ENCODE results near the gene KLF6. TPM values are rescaled to one million over a fixed set of nuclear protein-coding genes. Genes with fewer than 3 reads are reported as not detected.

The KLF6 gene
- total and polyA plus RNA-seq, 2 donors (not counting 1 experiment from before 2014, with no cell fraction given), result 175 to 921 TPM

DNA sequence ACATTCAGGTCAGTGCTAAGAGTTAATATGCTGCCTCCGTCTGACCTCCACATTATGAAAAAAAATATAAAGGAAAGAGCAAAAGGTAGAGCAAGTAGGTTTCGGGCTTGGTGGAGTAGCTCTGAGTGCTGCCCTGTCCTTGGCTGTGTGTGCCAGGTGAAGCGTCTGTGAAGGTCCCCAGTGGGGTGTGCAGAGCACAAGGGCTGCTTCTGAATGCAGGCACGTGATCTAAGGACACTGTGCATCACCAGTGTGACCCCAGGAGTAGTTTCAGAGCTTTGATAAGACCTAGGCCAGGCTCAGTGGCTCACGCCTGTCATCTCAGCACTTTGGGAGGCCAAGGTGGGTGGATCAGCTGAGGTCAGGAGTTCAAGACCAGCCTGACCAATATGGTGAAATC lies 36.0 kb downstream of the KLF6 start:
- Histone ChIP-seq H3K4me3 (ENCODE audit: control extremely low read depth in 1 of 5, extremely low read depth in 1 of 5, insufficient read depth in 1 of 5, low read depth in 2 of 5, low read length in 4 of 5) (no peak overlapping the region), H3K27me3 (replicated peaks in 1 of 4; ENCODE audit: control extremely low read depth in 1 of 4, control insufficient read depth in 3 of 4, insufficient read depth in 4 of 4, low read length in 3 of 4) (no peaks in the 10 kb centered on the region), H3K9me3 (ENCODE audit: control extremely low read depth in 1 of 3, control insufficient read depth in 2 of 3, insufficient read depth in 1 of 3, low read length in 2 of 3) (no peaks in the 10 kb centered on the region), H3K27ac (ENCODE audit: low read length in 2 of 2) (no peak overlapping the region), H3K9ac (ENCODE audit: low read length) (no peak overlapping the region), H3K4me1 (ENCODE audit: control insufficient read depth in 2 of 2, insufficient read depth in 2 of 2, low read length in 2 of 2) (peaks cover 8 to 12% of the 10 kb centered on the region in 2 donors), H3K79me2 (ENCODE audit: control insufficient read depth, insufficient read depth, low read length) (no peaks in the 10 kb centered on the region), H2AFZ (ENCODE audit: insufficient read depth, low read depth, low read length, poor library complexity, severe bottlenecking) (no peak overlapping the region), H4K20me1 (ENCODE audit: control insufficient read depth, insufficient read depth, low read length, poor library complexity, severe bottlenecking) (no peaks in the 10 kb centered on the region), H3K4me2 (replicated peaks; ENCODE audit: low read depth, low read length, poor library complexity, severe bottlenecking) (no peak overlapping the region), H3K36me3 (replicated peaks in 1 of 2; ENCODE audit: control extremely low read depth in 1 of 2, control insufficient read depth in 1 of 2, extremely low read depth in 1 of 2, insufficient read depth in 2 of 2, low read length in 1 of 2) (no peaks in the 10 kb centered on the region)
- no peak overlapping the region for H3K4me3 Mint-ChIP-seq
- ChIA-PET CTCF (no interaction called here), POLR2A (no interaction called here)
- TF ChIP-seq, protein P1, sequence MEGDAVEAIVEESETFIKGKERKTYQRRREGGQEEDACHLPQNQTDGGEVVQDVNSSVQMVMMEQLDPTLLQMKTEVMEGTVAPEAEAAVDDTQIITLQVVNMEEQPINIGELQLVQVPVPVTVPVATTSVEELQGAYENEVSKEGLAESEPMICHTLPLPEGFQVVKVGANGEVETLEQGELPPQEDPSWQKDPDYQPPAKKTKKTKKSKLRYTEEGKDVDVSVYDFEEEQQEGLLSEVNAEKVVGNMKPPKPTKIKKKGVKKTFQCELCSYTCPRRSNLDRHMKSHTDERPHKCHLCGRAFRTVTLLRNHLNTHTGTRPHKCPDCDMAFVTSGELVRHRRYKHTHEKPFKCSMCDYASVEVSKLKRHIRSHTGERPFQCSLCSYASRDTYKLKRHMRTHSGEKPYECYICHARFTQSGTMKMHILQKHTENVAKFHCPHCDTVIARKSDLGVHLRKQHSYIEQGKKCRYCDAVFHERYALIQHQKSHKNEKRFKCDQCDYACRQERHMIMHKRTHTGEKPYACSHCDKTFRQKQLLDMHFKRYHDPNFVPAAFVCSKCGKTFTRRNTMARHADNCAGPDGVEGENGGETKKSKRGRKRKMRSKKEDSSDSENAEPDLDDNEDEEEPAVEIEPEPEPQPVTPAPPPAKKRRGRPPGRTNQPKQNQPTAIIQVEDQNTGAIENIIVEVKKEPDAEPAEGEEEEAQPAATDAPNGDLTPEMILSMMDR (IDR thresholded peaks at IDR 0.05), result no peak
- TF ChIP-seq EZH2 (IDR thresholded peaks at IDR 0.05; ENCODE audit: borderline replicate concordance, insufficient read depth, low read depth, low read length, poor library complexity, severe bottlenecking), result no peak
- ATAC-seq (ENCODE audit: low read depth), result no peak
- no peak overlapping the region for H3K27ac Mint-ChIP-seq
- no peak for DNase-seq
- 90% methylated on average over 4 of the region's 5 CpGs for WGBS (ENCODE audit: insufficient coverage)
- peaks cover 6% of the 10 kb centered on the region for H3K27me3 Mint-ChIP-seq
- H3K9me3 Mint-ChIP-seq (ENCODE audit: insufficient read depth), result no peaks in the 10 kb centered on the region
- peaks cover 11% of the 10 kb centered on the region for H3K4me1 Mint-ChIP-seq
- intact Hi-C loops (cut with micrococcal nuclease), result no loop called here

DNA sequence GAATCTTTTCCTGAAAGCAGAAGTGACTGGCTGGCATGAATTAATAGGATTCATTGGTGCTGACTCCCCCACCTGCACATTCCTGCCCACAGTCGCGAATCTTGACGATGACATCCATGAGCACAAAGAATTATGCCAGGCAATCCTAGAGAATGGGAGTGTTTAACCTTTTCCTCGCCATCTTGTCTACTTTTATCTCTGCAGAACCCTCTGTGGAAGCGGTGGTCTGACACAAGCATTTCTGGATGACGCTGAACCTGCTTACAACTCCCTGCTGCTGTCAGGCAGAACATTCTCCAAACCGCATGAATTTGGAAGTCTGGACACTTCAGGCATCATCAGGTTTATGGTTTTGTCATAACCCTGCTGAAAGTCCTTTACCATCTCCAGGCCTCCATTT lies 36.5 kb downstream of the KLF6 start:
- no peaks in the 10 kb centered on the region for H3K9me3 ChIP-seq (ENCODE audit: control extremely low read depth in 1 of 3, control insufficient read depth in 2 of 3, insufficient read depth in 1 of 3, low read length in 2 of 3)
- no peak overlapping the region for H3K4me3 ChIP-seq (ENCODE audit: control extremely low read depth in 1 of 5, extremely low read depth in 1 of 5, insufficient read depth in 1 of 5, low read depth in 2 of 5, low read length in 4 of 5)
- DNase-seq (no peak), ATAC-seq (ENCODE audit: low read depth) (no peak)
- H4K20me1 ChIP-seq (ENCODE audit: control insufficient read depth, insufficient read depth, low read length, poor library complexity, severe bottlenecking), result no peaks in the 10 kb centered on the region
- H3K27ac ChIP-seq (ENCODE audit: low read length in 2 of 2), result no peak overlapping the region
- H3K79me2 ChIP-seq (ENCODE audit: control insufficient read depth, insufficient read depth, low read length), result no peaks in the 10 kb centered on the region
- H3K27me3 ChIP-seq (replicated peaks in 1 of 4; ENCODE audit: control extremely low read depth in 1 of 4, control insufficient read depth in 3 of 4, insufficient read depth in 4 of 4, low read length in 3 of 4), result no peaks in the 10 kb centered on the region
- WGBS (ENCODE audit: insufficient coverage), result 76% methylated on average over 3 of the region's 7 CpGs
- no peaks in the 10 kb centered on the region for H3K36me3 ChIP-seq (replicated peaks in 1 of 2; ENCODE audit: control extremely low read depth in 1 of 2, control insufficient read depth in 1 of 2, extremely low read depth in 1 of 2, insufficient read depth in 2 of 2, low read length in 1 of 2)
- no peaks in the 10 kb centered on the region for H3K9me3 Mint-ChIP-seq (ENCODE audit: insufficient read depth)
- peaks cover 11% of the 10 kb centered on the region for H3K4me1 Mint-ChIP-seq
- H3K4me3 Mint-ChIP-seq, result no peak overlapping the region
- no peak overlapping the region for H3K9ac ChIP-seq (ENCODE audit: low read length)
- ChIA-PET POLR2A (no interaction called here), CTCF (no interaction called here)
- H3K4me2 ChIP-seq (replicated peaks; ENCODE audit: low read depth, low read length, poor library complexity, severe bottlenecking), result no peak overlapping the region
- H2AFZ ChIP-seq (ENCODE audit: insufficient read depth, low read depth, low read length, poor library complexity, severe bottlenecking), result no peak overlapping the region
- intact Hi-C loops (cut with micrococcal nuclease), result no loop called here
- no peak for TF ChIP-seq EZH2 (IDR thresholded peaks at IDR 0.05; ENCODE audit: borderline replicate concordance, insufficient read depth, low read depth, low read length, poor library complexity, severe bottlenecking)
- TF ChIP-seq, protein P1 (IDR thresholded peaks at IDR 0.05), result no peak
- no peak overlapping the region for H3K27ac Mint-ChIP-seq
- H3K4me1 ChIP-seq (ENCODE audit: control insufficient read depth in 2 of 2, insufficient read depth in 2 of 2, low read length in 2 of 2), result peaks cover 8 to 12% of the 10 kb centered on the region in 2 donors
- peaks cover 6% of the 10 kb centered on the region for H3K27me3 Mint-ChIP-seq
